ENCODE results near the gene APOC3.

Gene APOC3

DNA sequence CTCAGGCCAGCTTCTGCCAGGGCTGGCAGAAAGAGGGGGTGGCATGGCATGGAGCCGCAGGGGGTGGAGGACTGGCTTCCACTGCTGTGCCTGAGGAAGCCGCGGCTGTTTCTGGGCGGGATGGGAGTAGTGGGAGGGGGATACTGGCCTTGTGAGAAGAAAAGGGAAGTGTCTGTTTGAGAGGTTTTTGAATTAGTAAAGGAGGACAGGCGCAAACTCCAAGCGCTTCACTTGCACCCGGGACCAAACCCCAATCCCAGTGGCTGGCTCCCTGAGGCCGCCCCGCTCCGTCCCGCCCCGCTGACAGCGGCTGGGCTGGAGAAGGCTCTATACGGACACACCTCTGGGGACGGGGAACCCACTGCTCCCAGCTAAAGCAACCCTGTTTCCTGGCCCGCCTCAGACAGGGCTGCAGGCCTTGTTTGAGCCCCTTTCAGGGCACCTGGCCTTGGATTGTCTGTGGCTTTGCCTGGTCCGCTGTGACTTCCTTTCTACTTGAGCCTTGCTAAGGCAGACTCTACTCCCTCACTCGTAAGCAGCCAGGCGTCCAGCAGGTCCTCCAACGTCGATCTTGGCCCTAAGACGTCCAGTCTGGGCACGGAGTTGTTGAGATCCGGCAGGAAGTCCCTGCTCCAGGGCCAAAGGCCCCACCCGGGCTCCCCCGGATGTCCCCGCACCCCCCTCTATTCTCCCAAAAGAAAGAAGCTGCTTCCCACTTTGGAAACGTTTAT is 5.5 kb downstream of the APOC3 start:
- peak overlapping the region; percentile 15 for H3K4me3 ChIP-seq (ENCODE audit: low read length)
- peaks cover 36% of the 10 kb centered on the region for H3K4me1 ChIP-seq (ENCODE audit: control insufficient read depth, insufficient read depth, low read length)
- H3K9me3 ChIP-seq (ENCODE audit: control insufficient read depth, low read length) = no peaks in the 10 kb centered on the region
- H3K36me3 ChIP-seq (ENCODE audit: control insufficient read depth, insufficient read depth, low read length) = no peaks in the 10 kb centered on the region
- H3K27me3 ChIP-seq (ENCODE audit: control insufficient read depth, insufficient read depth, low read length) = no peaks in the 10 kb centered on the region
- H3K9ac ChIP-seq (ENCODE audit: low read length) = no peak overlapping the region

DNA sequence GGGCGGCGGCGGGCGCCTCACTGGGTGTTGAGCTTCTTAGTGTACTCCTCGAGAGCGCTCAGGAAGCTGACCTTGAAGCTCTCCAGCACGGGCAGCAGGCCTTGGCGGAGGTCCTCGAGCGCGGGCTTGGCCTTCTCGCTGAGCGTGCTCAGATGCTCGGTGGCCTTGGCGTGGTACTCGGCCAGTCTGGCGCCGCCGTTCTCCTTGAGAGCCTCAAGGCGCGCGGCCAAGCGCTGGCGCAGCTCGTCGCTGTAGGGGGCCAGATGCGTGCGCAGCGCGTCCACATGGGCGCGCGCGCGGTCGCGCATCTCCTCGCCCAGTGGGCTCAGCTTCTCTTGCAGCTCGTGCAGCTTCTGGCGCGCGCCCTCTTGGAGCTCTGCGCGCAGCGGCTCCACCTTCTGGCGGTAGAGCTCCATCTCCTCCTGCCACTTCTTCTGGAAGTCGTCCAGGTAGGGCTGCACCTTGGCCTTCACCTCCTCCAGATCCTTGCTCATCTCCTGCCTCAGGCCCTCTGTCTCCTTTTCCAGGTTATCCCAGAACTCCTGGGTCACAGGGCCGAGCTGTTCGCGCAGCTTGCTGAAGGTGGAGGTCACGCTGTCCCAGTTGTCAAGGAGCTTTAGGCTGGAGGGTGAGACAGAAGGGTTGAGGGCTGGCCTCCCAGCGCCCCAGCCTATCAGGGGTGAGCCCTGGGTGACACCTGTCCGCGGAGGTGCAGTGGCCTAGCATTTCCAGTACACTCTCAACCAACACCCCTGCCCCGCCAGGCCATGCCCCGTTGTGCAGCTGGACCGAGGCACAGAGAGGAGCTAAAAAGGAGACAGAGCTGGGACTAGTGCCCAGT is 6.3 kb downstream of the APOC3 start:
- H3K4me1 ChIP-seq (ENCODE audit: control insufficient read depth, insufficient read depth, low read length) = peaks cover 36% of the 10 kb centered on the region
- H3K36me3 ChIP-seq (ENCODE audit: control insufficient read depth, insufficient read depth, low read length) = no peaks in the 10 kb centered on the region
- H3K9me3 ChIP-seq (ENCODE audit: control insufficient read depth, low read length) = no peaks in the 10 kb centered on the region
- H3K9ac ChIP-seq (ENCODE audit: low read length) = no peak overlapping the region
- peak overlapping the region; percentile 15 for H3K4me3 ChIP-seq (ENCODE audit: low read length)
- H3K27me3 ChIP-seq (ENCODE audit: control insufficient read depth, insufficient read depth, low read length) = no peaks in the 10 kb centered on the region

DNA sequence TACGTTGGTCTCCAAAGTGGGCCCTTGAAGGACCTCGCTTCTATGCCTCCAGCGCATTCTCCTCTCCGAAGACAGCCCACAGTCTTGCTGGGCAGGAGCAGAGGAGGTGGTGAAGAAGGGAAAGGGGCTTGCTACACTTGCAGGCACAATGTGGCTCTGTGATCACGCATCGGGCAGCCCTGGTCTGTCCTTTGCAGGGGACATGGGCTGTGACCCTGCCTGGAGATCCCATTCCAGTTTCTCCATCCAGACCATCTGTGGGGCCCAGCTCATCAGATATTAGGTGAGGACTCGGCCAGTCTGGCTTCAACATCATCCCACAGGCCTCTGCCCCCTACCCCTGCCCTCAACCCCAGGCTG is 6.9 kb downstream of the APOC3 start:
- H3K9ac ChIP-seq (ENCODE audit: low read length) = no peak overlapping the region
- H3K4me1 ChIP-seq (ENCODE audit: control insufficient read depth, insufficient read depth, low read length) = peaks cover 33% of the 10 kb centered on the region
- H3K4me3 ChIP-seq (ENCODE audit: low read length) = no peak overlapping the region
- no peaks in the 10 kb centered on the region for H3K27me3 ChIP-seq (ENCODE audit: control insufficient read depth, insufficient read depth, low read length)
- H3K36me3 ChIP-seq (ENCODE audit: control insufficient read depth, insufficient read depth, low read length) = no peaks in the 10 kb centered on the region
- H3K9me3 ChIP-seq (ENCODE audit: control insufficient read depth, low read length) = no peaks in the 10 kb centered on the region

DNA sequence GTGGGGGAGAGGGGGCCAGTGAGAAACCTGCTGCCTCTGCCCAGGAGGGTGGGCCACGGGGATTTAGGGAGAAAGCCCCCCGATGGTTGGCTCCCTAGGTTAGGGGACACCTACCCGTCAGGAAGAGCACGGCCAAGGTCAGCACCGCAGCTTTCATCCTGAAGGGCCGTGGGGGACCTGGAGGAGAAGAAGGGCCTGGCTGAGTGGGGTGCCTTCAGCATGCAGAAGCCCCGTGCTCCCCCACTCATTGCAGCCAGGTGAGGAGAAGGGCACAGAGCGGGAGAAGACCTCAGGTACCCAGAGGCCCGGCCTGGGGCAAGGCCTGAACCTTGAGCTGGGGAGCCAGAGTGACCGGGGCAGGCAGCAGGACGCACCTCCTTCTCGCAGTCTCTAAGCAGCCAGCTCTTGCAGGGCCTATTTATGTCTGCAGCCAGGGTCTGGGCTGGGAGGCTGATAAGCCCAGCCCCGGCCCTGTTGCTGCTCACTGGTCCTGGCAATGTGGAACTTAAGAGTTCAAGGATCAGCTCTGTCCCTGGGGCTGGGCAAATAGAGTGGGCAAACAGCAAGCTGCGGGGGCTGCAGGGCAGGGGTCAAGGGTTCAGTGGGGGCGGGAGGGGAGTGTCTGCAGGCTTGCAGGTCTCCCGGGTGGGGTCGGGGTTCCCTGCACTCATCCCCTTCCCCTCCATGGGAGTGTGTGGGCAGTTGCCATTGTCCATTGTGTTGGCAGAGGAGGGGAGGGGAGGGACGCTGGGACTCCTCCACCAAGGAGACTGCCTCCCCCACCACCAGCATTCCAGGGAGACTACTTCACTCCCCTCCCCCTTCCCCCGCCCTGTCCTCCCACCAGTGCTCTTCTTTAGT is 7.8 kb downstream of the APOC3 start, which contains the start of gene APOA1:
Gene APOA1 (minus strand): TSS at position 392 of the 861 bp plus-strand sequence. CDS start 235 bp downstream, at position 157.
- Histone ChIP-seq H3K9me3 (ENCODE audit: control insufficient read depth, low read length) (no peaks in the 10 kb centered on the region), H3K27me3 (ENCODE audit: control insufficient read depth, insufficient read depth, low read length) (no peaks in the 10 kb centered on the region), H3K9ac (ENCODE audit: low read length) (no peak within 1 kb of the TSS), H3K4me3 (ENCODE audit: low read length) (no peak within 1 kb of the TSS), H3K36me3 (ENCODE audit: control insufficient read depth, insufficient read depth, low read length) (no peaks in the 10 kb centered on the region), H3K4me1 (ENCODE audit: control insufficient read depth, insufficient read depth, low read length) (peaks cover 28% of the 10 kb centered on the region)

DNA sequence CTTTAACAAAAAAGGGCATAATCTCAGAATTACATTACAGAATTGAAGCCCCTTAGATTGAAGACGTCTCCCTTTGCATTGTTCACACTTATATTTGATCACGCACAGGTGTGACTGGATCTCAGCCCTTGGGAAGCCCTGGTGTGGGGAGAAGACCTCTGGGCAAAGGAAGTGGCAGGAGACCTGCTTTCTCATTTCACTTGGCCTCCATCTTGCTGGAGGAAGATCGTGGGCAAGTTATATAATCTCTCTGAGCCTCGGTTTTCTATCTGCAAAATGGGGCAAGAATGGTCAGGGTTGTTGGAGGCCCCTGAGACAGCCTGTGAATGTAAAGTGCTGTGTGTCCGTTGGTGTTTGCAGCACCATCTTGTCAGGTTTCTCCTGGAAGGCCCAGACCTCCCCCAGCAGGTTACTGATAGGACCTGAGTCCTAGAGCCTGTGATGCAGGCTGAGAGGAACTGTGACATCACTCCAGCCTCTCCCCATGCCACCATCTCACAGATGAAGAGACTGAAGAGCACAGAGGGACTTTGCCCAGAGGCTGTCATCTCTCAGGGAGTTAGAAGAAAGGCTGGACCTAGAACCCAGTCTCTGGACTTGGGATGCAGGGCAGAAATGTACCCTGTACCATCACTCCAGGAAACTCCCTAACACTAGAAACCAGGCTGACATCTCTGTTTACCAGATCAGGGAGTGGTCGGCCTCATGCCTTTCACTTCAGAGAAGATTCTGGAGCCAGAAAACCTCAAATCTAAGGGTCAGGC is 8.8 kb downstream of the APOC3 start:
- no peaks in the 10 kb centered on the region for H3K27me3 ChIP-seq (ENCODE audit: control insufficient read depth, insufficient read depth, low read length)
- H3K4me1 ChIP-seq (ENCODE audit: control insufficient read depth, insufficient read depth, low read length) = peaks cover 29% of the 10 kb centered on the region
- no peak overlapping the region for H3K4me3 ChIP-seq (ENCODE audit: low read length)
- H3K36me3 ChIP-seq (ENCODE audit: control insufficient read depth, insufficient read depth, low read length) = no peaks in the 10 kb centered on the region
- no peak overlapping the region for H3K9ac ChIP-seq (ENCODE audit: low read length)
- H3K9me3 ChIP-seq (ENCODE audit: control insufficient read depth, low read length) = no peaks in the 10 kb centered on the region

DNA sequence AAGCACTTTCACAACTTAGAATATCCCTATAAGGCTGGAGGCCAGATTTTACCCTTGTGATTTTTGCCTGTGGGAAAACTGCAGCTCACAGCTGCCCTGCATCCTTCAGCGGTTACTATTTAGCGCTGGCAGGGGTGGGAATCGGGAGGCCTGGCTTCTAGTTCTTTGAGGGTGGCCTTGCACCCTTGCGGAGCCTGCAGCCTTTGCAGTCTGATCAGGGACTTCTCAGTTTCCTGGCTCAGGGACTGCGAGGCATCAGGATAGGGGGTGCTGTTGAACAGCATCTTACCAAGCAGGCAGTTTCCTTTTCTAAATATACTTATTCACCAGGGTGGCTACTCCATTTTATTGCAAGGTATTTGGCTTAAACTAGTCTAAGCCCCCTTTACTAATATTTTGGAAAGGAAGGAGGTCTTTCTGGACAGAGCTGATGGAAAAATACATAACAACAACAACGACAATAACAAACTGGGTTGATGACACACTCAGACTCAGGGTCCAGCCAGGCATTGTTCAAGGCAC is 10.6 kb downstream of the APOC3 start:
- Histone ChIP-seq H3K27me3 (ENCODE audit: control insufficient read depth, insufficient read depth, low read length) (no peaks in the 10 kb centered on the region), H3K4me3 (ENCODE audit: low read length) (no peak overlapping the region), H3K9me3 (ENCODE audit: control insufficient read depth, low read length) (no peaks in the 10 kb centered on the region), H3K4me1 (ENCODE audit: control insufficient read depth, insufficient read depth, low read length) (peaks cover 25% of the 10 kb centered on the region), H3K36me3 (ENCODE audit: control insufficient read depth, insufficient read depth, low read length) (no peaks in the 10 kb centered on the region), H3K9ac (ENCODE audit: low read length) (no peak overlapping the region)

DNA sequence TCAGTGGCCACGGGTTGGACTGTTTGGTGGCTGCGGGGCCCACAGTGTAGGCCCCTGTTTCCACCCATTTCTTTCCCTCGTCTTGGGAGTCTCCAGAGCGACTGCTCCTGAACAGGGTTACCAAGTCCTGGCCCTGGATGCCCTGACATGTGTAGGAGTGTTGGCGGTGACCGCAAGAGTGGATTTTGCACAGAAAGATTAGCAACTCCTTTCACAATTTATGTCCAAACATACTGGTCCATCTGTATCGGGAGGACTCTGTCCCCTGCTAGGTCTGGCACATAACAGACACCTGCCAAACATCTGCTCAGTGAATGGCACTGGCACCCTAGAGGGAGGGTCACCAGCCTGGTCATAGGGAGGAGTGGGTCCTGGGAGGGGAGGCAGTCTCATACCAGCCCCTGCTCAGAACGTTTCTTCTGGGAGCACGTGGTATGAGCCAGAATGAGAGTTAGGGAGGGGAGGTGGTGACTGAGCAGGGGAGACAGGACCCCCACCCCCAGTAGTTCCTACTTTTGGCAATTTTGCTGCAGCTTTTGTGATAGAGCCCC is 11.1 kb downstream of the APOC3 start:
- Histone ChIP-seq H3K9ac (ENCODE audit: low read length) (no peak overlapping the region), H3K36me3 (ENCODE audit: control insufficient read depth, insufficient read depth, low read length) (no peaks in the 10 kb centered on the region), H3K4me1 (ENCODE audit: control insufficient read depth, insufficient read depth, low read length) (peaks cover 19% of the 10 kb centered on the region), H3K4me3 (ENCODE audit: low read length) (no peak overlapping the region), H3K27me3 (ENCODE audit: control insufficient read depth, insufficient read depth, low read length) (no peaks in the 10 kb centered on the region), H3K9me3 (ENCODE audit: control insufficient read depth, low read length) (no peaks in the 10 kb centered on the region)

DNA sequence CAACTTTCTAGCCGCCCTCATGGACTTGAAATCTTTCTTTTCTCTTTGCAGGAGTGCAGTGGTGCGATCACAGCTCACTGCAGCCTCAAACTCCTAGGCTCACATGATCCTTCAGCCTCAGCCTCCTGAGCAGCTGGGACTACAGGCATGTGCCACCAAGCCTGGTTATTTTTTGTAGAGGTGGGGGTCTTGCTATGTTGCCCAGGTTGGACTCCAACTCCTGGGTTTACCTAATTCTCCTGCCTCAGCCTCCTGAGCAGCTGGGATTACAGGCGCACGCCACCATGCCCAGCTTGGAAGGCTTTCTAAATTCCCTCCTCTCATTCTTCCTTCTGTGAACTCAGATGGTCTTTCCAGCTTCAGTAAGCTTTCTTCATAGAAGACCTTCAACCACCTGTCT is 12.4 kb downstream of the APOC3 start:
- H3K36me3 ChIP-seq (ENCODE audit: control insufficient read depth, insufficient read depth, low read length) = no peaks in the 10 kb centered on the region
- no peak overlapping the region for H3K4me3 ChIP-seq (ENCODE audit: low read length)
- peaks cover 11% of the 10 kb centered on the region for H3K4me1 ChIP-seq (ENCODE audit: control insufficient read depth, insufficient read depth, low read length)
- no peaks in the 10 kb centered on the region for H3K27me3 ChIP-seq (ENCODE audit: control insufficient read depth, insufficient read depth, low read length)
- H3K9me3 ChIP-seq (ENCODE audit: control insufficient read depth, low read length) = no peaks in the 10 kb centered on the region
- no peak overlapping the region for H3K9ac ChIP-seq (ENCODE audit: low read length)

DNA sequence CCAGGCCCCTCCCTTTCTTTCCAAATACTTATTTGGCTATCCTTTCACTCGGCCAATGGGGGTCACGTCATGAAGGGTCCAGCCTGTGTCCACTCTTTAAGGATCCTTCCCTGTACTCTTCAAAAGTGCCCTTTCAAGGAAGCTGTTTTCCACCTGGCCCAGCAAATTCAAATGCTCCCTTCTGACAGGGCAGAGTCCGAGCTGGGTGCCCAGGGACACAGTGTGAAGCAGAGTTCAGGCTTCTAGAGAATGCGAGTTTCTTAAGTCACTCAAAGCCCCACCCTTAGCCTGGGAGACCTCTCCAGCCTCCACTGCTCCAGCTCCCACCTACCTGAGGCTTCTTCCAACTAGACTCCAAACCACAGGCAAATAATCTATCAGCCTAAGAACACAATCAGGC is 13.2 kb downstream of the APOC3 start:
- Histone ChIP-seq H3K36me3 (ENCODE audit: control insufficient read depth, insufficient read depth, low read length) (no peaks in the 10 kb centered on the region), H3K27me3 (ENCODE audit: control insufficient read depth, insufficient read depth, low read length) (no peaks in the 10 kb centered on the region), H3K4me3 (ENCODE audit: low read length) (no peak overlapping the region), H3K4me1 (ENCODE audit: control insufficient read depth, insufficient read depth, low read length) (peaks cover 11% of the 10 kb centered on the region), H3K9ac (ENCODE audit: low read length) (no peak overlapping the region), H3K9me3 (ENCODE audit: control insufficient read depth, low read length) (no peaks in the 10 kb centered on the region)

DNA sequence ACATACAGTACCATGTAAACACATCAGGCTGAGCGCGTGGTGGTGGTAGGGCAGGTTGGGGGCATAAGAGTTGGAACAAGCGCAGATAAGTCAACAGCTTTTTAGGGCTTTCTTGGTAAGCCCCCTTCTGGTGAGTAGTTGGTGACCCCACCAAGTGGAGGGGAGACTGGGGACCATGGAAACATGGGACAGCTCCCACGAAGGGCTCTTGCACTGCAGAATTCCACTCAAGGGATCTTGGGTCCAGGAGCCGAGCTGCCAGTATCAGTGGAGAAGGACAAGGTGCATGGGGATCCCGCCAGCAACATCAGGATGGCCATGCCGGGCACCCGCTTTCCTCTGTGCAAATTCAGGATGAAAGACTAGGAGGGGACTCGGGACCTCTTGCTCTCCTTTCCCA is 14.0 kb downstream of the APOC3 start:
- no peak overlapping the region for H3K9ac ChIP-seq (ENCODE audit: low read length)
- peaks cover 11% of the 10 kb centered on the region for H3K4me1 ChIP-seq (ENCODE audit: control insufficient read depth, insufficient read depth, low read length)
- H3K9me3 ChIP-seq (ENCODE audit: control insufficient read depth, low read length) = no peaks in the 10 kb centered on the region
- H3K27me3 ChIP-seq (ENCODE audit: control insufficient read depth, insufficient read depth, low read length) = no peaks in the 10 kb centered on the region
- H3K36me3 ChIP-seq (ENCODE audit: control insufficient read depth, insufficient read depth, low read length) = no peaks in the 10 kb centered on the region
- no peak overlapping the region for H3K4me3 ChIP-seq (ENCODE audit: low read length)

DNA sequence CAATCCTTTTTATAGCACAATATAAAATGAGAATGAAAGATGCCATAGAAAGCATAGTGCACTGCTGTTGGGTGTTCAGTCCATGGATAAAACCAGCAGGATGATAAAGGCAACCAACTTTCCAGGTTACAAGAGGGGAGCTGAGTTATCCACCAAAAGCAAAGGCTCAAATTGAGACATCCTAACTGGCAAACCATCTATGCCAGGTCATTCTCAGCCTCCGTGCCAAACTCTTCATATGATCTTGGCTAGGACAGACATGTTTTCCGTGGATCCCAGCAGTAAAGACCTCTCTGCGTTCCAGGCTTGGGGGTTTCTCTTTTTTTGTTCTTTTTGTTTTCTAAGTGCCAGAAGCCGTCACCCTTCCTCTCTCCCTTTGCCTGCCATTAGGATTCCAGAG is 15.0 kb downstream of the APOC3 start:
- peaks cover 3% of the 10 kb centered on the region for H3K36me3 ChIP-seq (ENCODE audit: control insufficient read depth, insufficient read depth, low read length)
- H3K4me3 ChIP-seq (ENCODE audit: low read length) = no peak overlapping the region
- H3K9ac ChIP-seq (ENCODE audit: low read length) = no peak overlapping the region
- H3K27me3 ChIP-seq (ENCODE audit: control insufficient read depth, insufficient read depth, low read length) = no peaks in the 10 kb centered on the region
- H3K9me3 ChIP-seq (ENCODE audit: control insufficient read depth, low read length) = no peaks in the 10 kb centered on the region
- H3K4me1 ChIP-seq (ENCODE audit: control insufficient read depth, insufficient read depth, low read length) = peaks cover 11% of the 10 kb centered on the region

Data from mucosa of stomach (tissue), 1 donor.